Stimulated activated CD8-positive, alpha-beta memory T cell treated with anti-CD3 and anti-CD28 coated beads, Interleukin-12 subunit alpha, Interleukin-12 subunit beta, amount 100 ng/mL, for 4 hours (primary cell): ENCODE results near the gene RPL3.
"Not testable (repeated sequence)": the region's sequence is repeated elsewhere in the genome, so short reads cannot be mapped to it uniquely, and the experiment has no call there.

Experiments
- DNase-seq: peaks from one replicate; pipeline ENCODE4 v3.0.0-alpha.2; 2020; ENCODE audit warnings: low read depth

The RPL3 gene

DNA sequence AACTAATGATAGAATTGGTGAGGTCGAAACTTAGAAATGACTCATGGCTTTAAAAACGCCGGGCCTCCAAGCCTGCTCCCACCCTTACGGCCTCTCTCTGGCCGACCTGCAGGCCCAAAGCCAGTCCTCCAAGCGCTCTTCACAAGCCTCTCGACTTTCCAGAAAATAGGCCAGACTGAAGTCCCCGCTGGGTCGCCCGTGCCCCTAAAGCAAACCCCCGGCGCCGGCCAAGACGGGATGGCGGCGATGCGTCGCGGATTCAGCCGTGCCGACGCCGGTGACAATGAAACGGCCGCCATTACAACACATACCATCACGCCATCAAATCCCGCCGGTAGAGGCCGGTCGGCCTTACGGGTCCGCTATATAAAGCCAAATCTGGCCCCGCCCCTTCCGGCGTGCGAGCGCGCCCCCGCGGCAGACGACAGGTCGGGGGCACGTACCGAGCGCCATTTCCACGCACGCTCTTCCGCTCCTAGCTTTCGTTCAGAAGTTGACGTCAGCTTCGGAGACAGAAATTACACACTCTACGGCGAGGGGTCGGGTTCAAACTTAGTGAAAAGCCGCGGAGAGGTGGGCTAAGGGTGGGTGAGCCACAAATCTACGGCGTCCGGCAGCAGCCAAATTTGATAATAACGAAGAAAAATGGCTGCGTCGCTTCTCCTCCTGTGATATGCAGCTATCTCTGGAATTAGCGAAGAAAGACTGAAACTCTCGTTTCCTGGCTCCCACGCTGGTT is at the start of gene RPL3:
RPL3 (minus strand) TSS at position 340 of the 739 bp plus-strand sequence; CDS start at position 314, 26 bp downstream.
- peak; percentile 94 for DNase-seq

DNA sequence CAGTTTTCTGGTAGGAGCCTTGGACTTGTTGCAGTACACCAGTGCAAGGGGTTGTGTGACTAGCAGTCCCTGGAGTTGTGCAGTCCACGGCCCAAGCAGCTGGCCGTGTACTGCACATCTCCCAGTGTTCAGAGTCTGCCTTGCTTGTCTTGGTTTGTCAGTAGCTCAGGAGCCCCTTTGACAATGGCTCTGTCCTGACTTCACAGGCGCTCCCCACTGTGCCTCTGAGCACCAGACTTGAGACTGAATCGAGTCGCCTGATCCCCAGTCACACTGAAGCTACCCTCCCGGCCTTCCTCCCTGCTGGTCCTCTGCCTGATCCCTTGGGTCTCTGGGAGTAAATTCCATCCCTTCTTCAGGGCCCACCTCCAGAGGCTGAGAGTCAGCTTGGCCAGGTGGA is 49.8 kb upstream of the RPL3 start:
- no peak for DNase-seq

DNA sequence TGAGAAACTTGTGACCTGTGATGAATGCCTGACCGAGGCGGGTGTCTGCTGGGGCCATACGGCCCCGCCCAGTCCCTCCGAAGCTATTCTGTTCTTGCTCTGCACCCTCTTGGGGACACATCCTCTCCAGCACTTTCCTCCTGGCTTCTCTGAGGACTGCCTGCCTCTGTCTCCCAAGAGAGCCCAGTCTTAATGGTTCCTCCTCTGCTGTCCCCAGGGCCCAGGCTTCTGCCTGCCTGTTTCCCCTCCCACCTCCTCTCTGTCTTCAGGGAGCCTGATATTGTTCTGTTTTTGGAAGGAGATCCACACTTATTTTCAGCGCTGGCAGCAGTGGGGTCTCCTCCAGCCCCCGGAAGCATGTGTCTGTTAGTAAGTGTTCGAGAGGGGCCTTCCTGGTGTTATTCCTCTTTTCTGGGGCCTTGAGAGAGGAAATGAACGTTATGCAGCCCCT is 49.1 kb upstream of the RPL3 start:
- DNase-seq, result no peak

- no peak for DNase-seq
These were observed 47.6 kb upstream of the RPL3 start for GRCh38 chr22:39367035-39367434.

- DNase-seq, result no peak
These were observed 46.0 kb upstream of the RPL3 start for GRCh38 chr22:39365492-39365780.

- no peak for DNase-seq
These were observed 45.5 kb upstream of the RPL3 start for GRCh38 chr22:39364714-39365491.

GRCh38 chr22:39363751-39364515 is 44.5 kb upstream of the RPL3 start:
- no peak for DNase-seq

GRCh38 chr22:39362932-39363331 is 43.5 kb upstream of the RPL3 start:
- no peak for DNase-seq

DNA sequence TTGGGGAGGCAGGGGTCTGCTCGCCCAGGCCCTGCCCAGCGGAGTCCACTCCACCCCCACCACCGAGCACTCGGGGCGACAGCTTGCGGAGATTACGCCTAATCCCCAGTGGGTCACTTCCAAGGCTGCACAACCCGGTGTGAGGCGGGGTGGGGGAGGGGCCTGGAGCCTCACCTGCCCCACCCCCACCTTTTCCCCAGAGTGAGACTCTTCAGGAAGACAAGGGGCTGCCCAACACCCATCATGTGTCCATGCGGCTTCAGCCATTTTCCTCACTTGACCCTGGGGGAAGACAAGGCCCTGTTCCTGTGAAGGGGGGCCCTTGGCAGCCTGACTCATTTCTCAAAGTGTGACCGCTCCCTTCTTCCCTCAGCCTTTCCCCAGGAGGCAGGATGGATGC is 42.8 kb upstream of the RPL3 start:
- DNase-seq, result no peak

DNA sequence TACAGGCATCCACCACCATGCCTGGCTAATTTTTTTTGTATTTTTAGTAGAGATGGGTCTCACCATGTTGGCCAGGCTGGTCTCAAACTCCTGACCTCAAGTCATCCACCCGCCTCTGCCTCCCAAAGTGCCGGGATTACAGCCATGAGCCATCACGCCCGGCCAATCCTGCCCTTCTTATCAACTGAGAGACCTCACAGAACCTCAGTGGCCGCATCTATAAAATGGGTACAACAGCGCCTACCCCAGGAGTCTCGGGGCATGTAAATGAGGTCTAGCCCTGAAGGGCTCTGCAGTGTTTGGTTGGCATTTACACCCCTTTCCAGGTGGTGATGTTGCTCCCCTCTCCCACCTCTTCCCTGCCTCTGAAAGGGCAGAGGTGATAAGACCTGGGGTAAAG is 42.1 kb upstream of the RPL3 start:
- no peak for DNase-seq

- DNase-seq, result no peak
These were observed 41.4 kb upstream of the RPL3 start for GRCh38 chr22:39360674-39361413.

- no peak for DNase-seq
These were observed 40.8 kb upstream of the RPL3 start for GRCh38 chr22:39360242-39360641.

GRCh38 chr22:39359659-39360195 is 40.3 kb upstream of the RPL3 start:
- no peak for DNase-seq

DNA sequence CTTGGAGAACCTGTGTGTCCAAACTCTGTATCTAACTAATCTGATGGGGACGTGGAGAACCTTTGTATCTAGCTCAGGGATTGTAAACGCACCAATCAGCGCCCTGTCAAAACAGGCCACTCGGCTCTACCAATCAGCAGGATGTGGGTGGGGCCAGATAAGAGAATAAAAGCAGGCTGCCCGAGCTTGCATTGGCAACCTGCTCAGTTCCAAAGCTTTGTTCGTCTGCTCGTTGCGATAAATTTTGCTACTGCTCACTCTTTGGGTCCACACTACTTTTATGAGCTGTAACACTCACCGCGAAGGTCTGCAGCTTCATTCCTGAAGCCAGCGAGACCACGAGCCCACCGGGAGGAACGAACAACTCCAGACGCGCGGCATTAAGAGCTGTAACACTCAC is 38.8 kb upstream of the RPL3 start:
- DNase-seq, result not testable (repeated sequence)

GRCh38 chr22:39357110-39358108 is 38.0 kb upstream of the RPL3 start:
- not testable (repeated sequence) for DNase-seq

DNA sequence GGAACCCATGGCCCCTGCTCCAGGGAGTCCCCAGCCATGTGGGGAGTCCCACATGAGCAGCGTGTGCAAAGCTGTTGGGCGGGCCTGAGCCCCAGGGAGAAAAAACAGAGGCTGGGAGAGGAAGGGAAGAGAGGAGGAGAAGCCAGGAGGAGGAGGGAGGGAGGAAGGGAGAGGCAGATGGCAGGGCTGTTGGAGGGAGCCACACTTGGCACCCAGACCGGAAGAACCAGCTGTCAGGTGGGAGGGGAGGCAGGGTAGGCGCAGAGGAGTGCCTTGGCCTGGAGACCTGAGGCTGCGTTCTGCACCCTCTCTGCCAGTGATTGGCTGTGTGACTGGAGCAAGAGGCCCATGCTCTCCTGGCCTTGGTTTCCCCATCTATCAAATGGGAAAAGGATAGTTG is 37.0 kb upstream of the RPL3 start:
- no peak for DNase-seq

DNA sequence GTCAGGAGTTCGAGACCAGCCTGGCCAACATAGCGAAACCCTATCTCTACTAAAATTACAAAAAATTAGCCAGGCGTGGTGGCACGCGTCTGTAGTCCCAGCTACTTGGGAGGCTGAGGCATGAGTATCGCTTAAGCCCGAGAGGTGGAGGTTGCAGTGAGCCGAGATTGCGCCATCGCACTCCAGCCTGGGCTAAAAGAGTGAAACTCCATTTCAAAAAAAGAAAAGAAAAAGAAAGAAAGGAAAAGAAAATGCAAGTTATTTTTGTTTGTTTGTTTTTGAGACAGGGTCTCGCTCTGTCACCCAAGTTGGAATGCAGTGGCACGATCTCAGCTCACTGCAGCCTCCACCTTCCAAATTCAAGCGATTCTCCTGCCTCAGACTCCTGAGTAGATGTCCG is 36.4 kb upstream of the RPL3 start:
- not testable (repeated sequence) for DNase-seq

- no peak for DNase-seq
These were observed 35.7 kb upstream of the RPL3 start for GRCh38 chr22:39355080-39355479.

GRCh38 chr22:39353346-39353745 is 33.9 kb upstream of the RPL3 start:
- DNase-seq, result no peak

DNA sequence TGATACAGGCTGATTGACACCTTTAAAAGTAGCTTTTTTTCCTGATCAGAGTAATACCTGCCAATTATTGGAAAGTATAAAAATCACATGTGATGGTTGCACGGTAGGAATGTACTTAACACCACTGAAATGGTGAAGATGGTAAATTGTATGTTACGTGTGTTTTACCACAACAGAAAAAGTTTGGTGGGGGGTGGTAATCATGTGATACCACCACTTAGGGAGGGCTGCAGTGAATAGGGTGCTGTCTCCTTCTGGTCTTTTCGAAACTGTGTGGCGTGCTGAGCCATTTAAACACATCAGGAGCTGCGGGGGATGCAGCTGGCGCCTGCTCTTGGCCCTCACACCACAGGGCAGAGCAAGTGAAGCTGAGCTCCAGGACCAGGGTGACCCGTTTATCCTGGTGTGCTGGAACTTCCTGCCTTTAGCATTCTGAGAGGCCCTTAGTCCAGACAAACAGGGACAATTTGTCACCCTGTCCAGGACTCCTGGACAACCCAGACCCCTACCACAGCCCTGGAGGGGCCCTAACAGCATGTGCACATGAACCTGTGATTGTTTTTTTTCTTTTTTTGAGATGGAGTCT is 33.0 kb upstream of the RPL3 start:
- no peak for DNase-seq
